ENCODE data around the gene ANXA6.

GRCh38 chr5:151200913-151201595 lies 43.5 kb upstream of the ANXA6 start:
- TF ChIP-seq CTCF (IDR thresholded peaks at IDR 0.05) (no peak), EZH2 (IDR thresholded peaks at IDR 0.05; ENCODE audit: borderline replicate concordance, insufficient read depth, low read depth, low read length, poor library complexity, severe bottlenecking) (no peak)

Measured in B cell (primary cell).